Neural progenitor cell (in vitro differentiated cells): ENCODE data around the gene TMPO.

Experiments
- CTCF ChIP-seq: fragments of 200-600 bp; sonication (generic); IDR thresholded peaks from 2 replicates; pipeline ENCODE4 v1.5.1; 2017; ENCODE audit warnings: antibody characterized with exemption, mild to moderate bottlenecking
- EZH2 ChIP-seq: fragments of 200-600 bp; sonication (generic); IDR thresholded peaks from 2 replicates; pipeline ENCODE4 v1.6.1; 2017; ENCODE audit warnings: antibody characterized with exemption, mild to moderate bottlenecking, moderate library complexity
- EZH2phosphoT487 ChIP-seq: fragments of 200-600 bp; sonication (generic); IDR thresholded peaks from 2 replicates; pipeline ENCODE4 v1.6.1; 2017; ENCODE audit warnings: antibody characterized with exemption

GRCh38 chr12:98514982-98515286, 456 bp upstream of the TMPO start:
- TF ChIP-seq CTCF: no peak
- no peak for TF ChIP-seq EZH2
- TF ChIP-seq EZH2phosphoT487: no peak
